ENCODE results near the gene HLA-E.

DNA sequence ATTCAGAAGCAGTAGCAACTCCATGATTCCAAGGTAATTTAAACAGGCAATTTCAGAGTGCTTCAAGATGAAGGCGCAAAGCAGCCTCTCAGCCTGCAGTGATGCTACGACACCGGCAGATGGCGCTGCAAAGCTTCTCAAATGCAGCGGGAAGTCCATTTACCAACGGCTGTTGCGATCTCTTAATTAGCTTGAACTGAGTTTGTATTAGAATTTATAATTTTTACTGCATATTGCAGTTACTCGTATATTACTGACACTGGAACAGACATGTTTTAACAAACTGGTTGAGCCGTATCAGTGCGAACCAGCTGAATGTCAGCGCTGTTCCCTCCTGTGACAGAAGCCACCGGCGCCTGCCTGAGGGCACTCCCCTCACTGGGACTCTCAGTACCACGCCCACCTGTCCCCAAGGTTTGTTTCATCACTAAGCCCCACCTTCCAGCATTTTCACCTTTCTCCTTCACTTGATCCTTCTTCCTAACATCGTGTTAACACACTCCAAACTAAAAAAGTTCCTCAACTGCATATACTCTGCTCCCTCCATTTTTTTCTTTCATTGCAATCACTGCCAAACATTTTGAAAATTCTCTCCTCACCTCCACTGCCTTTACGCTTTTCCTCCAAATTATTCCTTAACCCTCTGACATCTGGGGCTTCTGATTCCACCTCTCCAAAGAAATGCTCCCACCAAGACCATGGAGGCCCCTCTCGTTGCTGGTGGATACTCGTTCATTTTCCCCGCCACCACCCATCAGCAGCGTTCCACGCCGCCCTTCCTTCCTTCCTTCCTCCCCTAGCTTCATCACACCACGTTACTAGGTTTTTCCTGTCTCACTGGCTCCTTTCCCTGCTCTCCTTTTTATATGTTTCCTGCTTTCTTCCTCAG lies 52.5 kb downstream of the HLA-E start:
- peak; percentile 99 for TF ChIP-seq CTCF (IDR thresholded peaks at IDR 0.05; ENCODE audit: insufficient read depth, low read length)
- TF ChIP-seq, protein P1, sequence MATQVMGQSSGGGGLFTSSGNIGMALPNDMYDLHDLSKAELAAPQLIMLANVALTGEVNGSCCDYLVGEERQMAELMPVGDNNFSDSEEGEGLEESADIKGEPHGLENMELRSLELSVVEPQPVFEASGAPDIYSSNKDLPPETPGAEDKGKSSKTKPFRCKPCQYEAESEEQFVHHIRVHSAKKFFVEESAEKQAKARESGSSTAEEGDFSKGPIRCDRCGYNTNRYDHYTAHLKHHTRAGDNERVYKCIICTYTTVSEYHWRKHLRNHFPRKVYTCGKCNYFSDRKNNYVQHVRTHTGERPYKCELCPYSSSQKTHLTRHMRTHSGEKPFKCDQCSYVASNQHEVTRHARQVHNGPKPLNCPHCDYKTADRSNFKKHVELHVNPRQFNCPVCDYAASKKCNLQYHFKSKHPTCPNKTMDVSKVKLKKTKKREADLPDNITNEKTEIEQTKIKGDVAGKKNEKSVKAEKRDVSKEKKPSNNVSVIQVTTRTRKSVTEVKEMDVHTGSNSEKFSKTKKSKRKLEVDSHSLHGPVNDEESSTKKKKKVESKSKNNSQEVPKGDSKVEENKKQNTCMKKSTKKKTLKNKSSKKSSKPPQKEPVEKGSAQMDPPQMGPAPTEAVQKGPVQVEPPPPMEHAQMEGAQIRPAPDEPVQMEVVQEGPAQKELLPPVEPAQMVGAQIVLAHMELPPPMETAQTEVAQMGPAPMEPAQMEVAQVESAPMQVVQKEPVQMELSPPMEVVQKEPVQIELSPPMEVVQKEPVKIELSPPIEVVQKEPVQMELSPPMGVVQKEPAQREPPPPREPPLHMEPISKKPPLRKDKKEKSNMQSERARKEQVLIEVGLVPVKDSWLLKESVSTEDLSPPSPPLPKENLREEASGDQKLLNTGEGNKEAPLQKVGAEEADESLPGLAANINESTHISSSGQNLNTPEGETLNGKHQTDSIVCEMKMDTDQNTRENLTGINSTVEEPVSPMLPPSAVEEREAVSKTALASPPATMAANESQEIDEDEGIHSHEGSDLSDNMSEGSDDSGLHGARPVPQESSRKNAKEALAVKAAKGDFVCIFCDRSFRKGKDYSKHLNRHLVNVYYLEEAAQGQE (IDR thresholded peaks at IDR 0.05; ENCODE audit: insufficient replicate concordance, low read depth): no peak
- no peak for TF ChIP-seq POLR2AphosphoS5 (IDR thresholded peaks at IDR 0.05; ENCODE audit: low read depth)
- no peak for TF ChIP-seq GABPA (IDR thresholded peaks at IDR 0.05; ENCODE audit: low read depth)

All from HL-60 (cell line).